Germinal center (tissue), 1 donor: ENCODE results near the gene TTC36.
"Not testable (repeated sequence)": the region's sequence is repeated elsewhere in the genome, so short reads cannot be mapped to it uniquely, and the experiment has no call there.

Source experiments
- DNase-seq: peaks from one replicate; pipeline ENCODE4 v3.0.0; 2012; ENCODE audit warnings: mixed read lengths, low spot score

The TTC36 gene, protein sequence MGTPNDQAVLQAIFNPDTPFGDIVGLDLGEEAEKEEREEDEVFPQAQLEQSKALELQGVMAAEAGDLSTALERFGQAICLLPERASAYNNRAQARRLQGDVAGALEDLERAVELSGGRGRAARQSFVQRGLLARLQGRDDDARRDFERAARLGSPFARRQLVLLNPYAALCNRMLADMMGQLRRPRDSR

DNA sequence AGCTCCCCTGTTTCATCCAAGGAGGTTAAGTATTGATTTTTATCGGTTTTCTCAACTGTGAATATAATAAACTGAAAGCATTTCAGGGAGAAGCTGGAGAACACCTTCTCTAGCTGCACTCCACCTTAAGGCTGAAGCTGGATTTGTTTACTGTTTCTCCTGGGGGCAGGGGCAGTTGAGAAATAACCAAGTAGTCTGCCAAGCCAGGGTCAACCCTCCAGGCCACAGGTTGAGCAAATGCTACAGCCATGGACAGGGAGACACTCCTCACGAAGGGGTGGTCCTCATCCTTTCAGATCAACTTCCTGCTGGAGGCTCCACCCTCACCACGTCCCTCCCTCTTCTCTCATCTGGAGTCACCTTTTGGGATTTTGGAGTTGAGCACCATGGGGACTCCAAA lies at the start of gene TTC36:
Gene TTC36 (plus strand): TSS at position 366 of the 400 bp plus-strand sequence. CDS start 21 bp downstream, at position 387.
- DNase-seq, result no peak

DNA sequence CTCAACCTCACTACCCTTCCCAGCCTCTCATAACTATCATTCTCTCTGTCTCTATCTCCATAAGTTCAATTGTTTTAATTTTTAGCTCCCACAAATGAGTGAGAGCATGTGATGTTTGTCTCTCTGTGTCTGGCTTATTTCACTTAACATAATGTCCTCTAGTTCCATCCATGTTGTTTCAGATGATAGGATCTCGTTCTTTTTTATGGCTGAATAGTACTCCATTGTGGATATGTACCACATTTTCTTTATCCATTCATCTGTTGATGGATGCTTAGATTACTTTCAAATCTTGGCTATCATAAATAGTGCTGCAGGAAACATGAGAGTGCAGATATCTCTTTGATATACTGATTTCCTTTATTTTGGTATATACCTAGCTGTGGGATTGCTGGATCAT lies 46.0 kb upstream of the TTC36 start:
- DNase-seq, result not testable (repeated sequence)

DNA sequence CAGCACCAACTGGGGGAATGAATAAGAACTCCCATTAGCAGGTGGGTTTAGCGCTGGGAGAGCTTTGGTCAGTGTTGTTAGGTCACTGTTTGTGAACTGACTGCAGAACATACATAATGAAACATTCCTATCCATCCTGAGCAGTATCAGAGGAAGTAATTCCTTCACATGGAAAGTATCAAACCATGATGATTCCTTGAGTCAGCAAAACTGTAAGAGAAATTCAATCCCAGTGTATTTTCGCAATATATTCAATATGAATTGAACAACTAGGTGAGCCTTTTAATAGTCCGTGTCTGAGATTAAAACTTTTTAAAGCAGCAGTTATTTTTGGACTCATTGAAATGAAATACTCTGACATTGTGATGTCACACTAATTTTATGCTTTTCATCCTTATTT lies 42.9 kb upstream of the TTC36 start:
- no peak for DNase-seq

DNA sequence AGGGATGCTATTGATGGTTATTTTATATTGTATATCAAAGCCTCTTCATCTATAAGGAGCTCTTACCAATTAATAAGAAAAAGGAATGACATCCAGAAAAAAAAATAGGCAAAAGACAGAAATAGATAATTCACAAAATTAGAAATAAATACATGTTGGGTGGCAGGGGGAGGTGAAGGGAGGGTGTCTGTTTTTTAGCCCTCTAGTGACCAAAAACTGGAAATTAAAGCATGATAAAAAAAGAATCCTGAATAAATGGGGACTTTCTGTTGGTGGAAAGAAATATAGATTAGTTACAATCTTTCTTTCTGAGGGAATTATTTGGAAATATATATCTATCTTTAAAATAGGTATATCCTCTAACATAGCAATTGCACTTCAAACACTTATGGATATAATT lies 42.0 kb upstream of the TTC36 start:
- DNase-seq, result peak; percentile 28

DNA sequence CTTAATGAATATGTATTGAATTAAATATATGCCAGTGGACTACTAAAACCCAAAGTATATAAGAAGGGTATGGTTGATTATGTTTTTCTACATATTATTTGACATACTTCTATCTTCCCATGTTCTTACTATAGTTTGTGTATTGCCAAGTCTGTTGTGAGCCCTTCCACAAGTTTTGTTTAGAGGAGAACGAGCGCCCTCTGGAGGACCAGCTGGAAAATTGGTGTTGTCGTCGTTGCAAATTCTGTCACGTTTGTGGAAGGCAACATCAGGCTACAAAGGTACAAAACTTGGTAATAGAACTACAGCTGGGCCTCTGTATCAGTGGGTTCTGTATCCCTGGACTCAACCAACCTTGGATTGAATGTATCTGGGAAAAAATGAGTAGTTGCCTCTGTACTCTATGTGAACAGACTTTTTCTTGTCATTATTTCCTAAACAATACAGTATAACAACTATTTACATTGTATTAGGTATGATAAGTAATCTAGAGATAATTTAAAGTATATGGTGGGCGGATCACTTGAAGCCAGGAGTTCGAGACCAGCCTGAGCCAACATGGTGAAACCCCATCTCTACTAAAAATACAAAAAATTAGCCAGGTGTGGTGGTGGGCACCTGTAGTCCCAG lies 38.7 kb upstream of the TTC36 start:
- peak; percentile 76 for DNase-seq

DNA sequence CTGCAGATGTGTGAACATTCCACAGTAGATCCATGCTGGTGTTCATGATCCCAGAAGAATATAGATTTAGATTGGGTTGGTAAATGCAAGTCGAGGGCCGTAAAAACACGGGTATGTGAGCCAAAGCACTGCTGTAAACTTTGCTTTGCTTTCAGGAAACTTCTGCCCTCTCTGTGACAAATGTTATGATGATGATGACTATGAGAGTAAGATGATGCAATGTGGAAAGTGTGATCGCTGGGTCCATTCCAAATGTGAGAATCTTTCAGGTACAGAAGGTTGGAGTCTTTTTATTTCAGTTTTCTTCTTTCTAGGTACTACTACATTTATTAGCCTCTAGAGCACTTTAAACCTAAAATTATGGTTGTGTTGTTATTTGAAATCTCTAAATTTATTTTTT lies 36.2 kb upstream of the TTC36 start:
- DNase-seq, result no peak

DNA sequence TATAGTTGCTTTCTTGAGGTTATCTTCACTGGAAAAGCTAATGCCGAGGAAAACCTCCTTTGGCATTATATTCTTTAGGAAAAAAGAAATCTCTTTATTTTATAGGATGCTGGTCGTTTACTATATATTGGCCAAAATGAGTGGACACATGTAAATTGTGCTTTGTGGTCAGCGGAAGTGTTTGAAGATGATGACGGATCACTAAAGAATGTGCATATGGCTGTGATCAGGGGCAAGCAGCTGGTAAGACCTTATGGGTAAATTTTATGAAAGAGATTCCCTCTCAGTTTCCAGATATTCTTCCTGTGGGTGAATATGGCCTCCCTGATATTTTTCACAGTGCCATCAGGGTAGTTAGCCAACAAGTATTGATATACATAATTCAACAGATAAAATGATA lies 29.4 kb upstream of the TTC36 start:
- DNase-seq, result no peak

DNA sequence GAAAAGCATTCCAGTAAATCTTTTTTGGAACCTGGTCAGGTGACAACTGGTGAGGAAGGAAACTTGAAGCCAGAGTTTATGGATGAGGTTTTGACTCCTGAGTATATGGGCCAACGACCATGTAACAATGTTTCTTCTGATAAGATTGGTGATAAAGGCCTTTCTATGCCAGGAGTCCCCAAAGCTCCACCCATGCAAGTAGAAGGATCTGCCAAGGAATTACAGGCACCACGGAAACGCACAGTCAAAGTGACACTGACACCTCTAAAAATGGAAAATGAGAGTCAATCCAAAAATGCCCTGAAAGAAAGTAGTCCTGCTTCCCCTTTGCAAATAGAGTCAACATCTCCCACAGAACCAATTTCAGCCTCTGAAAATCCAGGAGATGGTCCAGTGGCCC lies 24.1 kb upstream of the TTC36 start:
- DNase-seq, result no peak

DNA sequence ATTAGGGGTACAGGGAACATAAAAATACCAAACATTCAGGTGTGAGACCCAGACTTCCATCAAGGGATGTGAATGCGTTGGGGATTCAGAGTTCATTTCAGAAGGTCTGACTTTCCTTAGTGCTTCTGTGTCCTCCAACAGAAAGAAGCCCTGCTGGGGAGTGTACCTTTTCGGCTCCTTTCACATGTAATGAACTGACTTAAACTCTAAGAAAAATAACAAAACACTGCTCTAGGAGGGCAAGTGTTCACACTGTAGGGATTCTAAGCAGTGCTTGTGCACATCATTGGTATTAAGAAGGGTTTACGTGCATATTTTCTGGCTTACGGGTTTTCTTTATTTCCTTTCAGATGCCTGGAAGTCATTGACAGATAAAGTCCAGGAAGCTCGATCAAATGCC lies 15.7 kb upstream of the TTC36 start:
- no peak for DNase-seq

DNA sequence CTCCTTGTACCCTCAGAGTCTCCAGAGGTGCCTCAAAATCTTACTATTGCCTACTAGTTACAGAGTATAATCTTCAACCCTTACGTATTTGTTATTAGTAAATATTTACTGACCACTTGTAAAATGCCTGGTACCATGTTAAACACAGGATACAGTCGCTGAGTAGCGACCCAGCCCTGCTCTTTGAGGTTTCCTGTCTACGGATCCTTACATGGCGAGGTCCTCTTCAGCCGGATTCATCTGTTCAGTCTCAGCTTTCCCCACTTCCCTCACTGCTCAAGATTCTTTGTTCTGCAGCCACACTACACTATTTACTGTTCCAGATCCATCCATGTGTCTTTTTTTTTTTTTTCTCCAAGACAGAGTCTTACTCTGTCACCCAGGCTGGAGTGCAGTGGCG lies 13.2 kb upstream of the TTC36 start:
- DNase-seq, result no peak

DNA sequence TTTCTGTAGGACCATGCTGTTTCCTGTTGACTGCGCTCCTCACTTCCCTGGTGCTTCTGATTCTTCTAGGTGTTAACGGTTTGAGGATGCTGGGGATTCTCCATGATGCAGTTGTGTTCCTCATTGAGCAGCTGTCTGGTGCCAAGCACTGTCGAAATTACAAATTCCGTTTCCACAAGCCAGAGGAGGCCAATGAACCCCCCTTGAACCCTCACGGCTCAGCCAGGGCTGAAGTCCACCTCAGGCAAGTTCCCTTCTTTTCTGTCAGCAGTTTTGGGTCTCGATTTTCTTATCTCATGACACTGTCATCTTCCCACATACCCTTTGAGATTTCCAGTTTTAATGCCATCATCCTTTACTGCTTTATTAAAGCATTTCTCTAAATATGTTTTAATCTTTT lies 7.7 kb upstream of the TTC36 start:
- no peak for DNase-seq

DNA sequence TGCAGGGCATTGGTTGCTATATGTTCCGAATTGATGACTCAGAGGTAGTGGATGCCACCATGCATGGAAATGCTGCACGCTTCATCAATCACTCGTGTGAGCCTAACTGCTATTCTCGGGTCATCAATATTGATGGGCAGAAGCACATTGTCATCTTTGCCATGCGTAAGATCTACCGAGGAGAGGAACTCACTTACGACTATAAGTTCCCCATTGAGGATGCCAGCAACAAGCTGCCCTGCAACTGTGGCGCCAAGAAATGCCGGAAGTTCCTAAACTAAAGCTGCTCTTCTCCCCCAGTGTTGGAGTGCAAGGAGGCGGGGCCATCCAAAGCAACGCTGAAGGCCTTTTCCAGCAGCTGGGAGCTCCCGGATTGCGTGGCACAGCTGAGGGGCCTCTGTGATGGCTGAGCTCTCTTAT lies 5.4 kb upstream of the TTC36 start:
- DNase-seq, result no peak

DNA sequence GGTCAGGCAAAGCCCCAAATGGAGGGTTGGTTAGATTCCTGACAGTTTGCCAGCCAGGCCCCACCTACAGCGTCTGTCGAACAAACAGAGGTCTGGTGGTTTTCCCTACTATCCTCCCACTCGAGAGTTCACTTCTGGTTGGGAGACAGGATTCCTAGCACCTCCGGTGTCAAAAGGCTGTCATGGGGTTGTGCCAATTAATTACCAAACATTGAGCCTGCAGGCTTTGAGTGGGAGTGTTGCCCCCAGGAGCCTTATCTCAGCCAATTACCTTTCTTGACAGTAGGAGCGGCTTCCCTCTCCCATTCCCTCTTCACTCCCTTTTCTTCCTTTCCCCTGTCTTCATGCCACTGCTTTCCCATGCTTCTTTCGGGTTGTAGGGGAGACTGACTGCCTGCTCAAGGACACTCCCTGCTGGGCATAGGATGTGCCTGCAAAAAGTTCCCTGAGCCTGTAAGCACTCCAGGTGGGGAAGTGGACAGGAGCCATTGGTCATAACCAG lies 4.7 kb upstream of the TTC36 start:
- DNase-seq, result no peak

DNA sequence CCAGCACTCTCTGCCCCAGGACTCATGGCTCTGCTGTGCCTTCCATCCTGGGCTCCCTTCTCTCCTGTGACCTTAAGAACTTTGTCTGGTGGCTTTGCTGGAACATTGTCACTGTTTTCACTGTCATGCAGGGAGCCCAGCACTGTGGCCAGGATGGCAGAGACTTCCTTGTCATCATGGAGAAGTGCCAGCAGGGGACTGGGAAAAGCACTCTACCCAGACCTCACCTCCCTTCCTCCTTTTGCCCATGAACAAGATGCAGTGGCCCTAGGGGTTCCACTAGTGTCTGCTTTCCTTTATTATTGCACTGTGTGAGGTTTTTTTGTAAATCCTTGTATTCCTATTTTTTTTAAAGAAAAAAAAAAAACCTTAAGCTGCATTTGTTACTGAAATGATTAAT lies 2.9 kb upstream of the TTC36 start:
- DNase-seq, result no peak

DNA sequence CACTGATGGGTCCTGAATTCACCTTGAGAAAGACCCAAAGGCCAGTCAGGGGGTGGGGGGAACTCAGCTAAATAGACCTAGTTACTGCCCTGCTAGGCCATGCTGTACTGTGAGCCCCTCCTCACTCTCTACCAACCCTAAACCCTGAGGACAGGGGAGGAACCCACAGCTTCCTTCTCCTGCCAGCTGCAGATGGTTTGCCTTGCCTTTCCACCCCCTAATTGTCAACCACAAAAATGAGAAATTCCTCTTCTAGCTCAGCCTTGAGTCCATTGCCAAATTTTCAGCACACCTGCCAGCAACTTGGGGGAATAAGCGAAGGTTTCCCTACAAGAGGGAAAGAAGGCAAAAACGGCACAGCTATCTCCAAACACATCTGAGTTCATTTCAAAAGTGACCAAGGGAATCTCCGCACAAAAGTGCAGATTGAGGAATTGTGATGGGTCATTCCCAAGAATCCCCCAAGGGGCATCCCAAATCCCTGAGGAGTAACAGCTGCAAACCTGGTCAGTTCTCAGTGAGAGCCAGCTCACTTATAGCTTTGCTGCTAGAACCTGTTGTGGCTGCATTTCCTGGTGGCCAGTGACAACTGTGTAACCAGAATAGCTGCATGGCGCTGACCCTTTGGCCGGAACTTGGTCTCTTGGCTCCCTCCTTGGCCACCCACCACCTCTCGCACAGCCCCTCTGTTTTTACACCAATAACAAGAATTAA lies 2.4 kb upstream of the TTC36 start:
- no peak for DNase-seq

DNA sequence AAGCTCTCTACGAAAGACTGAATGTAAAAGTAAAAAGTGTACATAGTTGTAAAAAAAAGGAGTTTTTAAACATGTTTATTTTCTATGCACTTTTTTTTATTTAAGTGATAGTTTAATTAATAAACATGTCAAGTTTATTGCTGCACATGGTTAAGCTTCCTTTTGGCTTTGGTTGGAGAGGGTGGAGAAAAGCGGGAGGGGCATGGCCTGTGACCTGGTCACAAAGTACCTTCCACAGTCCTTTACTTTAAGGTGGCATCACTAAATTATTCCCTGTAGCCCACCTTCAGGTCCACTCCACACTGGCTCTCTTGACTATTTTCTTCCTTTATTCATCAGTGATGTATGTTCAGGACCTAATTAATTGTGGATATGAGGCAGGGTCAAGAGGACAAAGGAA lies 586 bp upstream of the TTC36 start:
- no peak for DNase-seq

DNA sequence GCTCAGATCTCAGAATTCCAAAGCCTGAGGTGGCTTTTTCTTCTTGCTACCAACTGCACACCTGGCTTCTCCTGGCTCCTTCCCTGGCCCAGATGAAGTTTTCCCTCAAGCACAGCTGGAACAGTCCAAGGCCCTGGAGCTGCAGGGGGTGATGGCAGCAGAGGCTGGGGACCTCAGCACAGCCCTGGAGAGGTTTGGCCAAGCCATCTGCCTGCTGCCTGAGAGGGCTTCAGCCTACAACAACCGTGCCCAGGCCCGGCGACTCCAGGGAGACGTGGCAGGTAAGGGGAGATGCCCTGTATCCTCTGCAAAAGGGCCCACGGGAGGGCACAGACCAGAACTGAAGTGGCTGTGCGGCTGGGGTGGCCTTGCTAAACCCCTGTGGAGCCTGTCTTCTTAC lies 1.2 kb downstream of the TTC36 start:
- no peak for DNase-seq

DNA sequence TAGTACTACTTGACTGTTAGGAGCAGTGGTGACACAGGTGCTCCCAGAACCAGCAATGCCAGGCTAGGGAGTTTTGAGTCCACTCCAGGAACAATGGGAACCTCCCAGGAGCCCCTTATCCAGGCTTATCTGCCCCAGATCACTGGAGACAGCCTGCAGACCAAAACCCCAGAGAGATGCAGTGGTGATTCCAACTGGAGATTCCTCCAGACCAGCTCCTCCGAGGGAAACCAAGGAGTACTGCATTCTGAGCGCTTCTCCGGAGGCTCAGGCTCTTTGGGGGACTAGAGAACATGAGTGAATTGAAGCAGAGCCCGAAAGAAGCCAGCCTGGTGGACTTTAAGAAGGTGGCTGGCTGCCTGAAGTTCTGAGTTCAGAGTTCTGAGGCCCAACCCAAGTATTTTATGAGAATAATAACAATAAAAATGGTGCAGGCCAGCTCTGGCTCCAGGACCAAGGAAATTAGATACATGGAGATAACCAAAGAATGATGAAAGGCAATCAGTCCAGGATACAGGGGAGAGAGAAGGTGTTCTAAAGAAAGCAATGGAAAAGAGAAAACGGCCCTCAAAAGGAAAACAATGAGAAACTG lies 2.4 kb downstream of the TTC36 start:
- no peak for DNase-seq

DNA sequence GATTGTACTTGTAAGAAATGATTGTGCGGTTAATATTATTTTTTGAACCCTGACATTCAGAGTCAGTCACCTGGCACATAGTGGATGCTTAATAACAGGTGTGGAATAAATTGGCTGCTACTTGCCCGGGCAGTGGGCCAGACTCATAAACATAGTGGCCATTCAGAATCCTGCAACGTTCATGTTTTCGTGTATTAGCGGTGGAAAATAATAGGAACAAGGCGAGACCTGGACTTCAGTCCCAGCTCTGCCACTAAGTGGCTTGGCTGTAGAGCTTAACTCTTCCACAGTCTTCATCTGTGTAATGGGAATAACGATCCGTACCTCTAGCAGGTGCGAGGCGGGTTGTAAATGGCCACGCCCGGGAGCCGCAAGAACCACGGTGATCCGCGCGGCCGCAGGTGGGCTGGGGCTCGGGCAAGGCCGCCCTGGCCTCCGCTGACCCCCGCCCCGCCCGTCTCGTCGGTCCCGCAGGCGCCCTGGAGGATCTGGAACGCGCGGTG lies 3.0 kb downstream of the TTC36 start:
- no peak for DNase-seq

DNA sequence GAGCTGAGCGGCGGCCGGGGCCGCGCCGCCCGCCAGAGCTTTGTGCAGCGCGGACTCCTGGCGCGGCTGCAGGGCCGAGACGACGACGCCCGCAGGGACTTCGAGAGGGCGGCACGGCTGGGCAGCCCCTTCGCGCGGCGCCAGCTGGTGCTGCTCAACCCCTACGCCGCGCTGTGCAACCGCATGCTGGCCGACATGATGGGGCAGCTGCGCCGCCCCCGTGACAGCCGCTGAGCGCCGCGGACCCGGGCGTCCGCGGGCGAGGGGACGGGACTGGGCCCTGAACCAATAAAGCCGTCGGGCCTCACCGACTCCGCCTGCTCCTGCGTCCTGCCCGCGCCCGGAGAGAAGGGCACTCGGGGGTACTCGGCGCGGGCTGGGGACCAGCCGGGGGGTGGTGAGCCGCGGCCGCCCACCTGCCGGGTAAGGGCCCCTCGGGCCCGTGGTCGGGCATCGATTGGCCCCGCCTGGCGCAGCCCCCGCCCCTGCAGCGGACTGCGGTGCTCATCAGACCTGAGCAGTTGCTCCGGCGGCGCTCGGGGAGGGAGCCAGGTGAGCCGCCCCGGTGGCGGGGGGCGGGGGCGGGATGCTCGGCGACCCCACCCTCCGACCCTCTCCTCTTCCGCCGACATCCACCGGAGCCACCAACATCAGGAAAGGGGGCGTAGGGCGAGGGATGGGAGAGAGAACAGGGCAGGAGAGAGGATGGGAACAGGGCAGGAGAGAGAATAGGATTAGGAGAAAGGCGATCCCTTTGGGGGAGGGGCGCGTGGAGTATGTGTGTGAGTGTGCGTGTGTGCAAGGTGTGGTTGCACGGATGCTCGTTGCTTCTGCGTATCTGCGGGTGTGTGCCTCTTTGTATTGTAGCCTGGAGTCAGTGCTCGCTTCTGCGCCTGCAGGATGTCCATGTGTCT lies 3.7 kb downstream of the TTC36 start, which contains the start of gene TMEM25:
Gene TMEM25 (plus strand): TSS at position 510 of the 914 bp plus-strand sequence. CDS start 610 bp downstream, outside the sequence.
- DNase-seq, result peak; percentile 81

DNA sequence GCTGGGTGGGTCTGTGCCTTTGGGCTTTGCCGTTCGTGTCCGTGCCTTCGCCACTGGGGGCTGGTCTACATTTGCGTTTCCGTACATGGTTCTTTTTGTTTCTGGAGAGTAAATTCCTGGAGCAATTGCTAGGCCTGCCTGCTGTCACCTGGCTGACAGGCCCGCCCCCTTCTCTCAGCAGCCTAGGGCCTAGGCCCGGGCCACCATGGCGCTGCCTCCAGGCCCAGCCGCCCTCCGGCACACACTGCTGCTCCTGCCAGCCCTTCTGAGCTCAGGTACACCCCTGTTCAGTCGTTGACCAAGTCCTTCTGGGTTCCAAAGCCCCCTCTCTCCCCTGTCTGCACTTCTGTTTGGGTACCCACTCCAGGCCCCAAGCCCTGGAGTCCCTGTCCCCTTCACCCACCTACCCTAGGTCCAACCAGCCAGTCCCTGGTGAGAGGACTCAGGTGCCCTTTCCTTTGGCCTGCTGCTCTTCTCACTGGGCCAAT lies 4.4 kb downstream of the TTC36 start:
- no peak for DNase-seq
